ENCODE measurements around the gene XPNPEP2. TPM values are rescaled to one million over a fixed set of nuclear protein-coding genes. Genes with fewer than 3 reads are reported as not detected.

The XPNPEP2 gene
- total RNA-seq, 2 donors from 2014 or later = 0.52 to 5.6 TPM

GRCh38 chrX:129749069-129749468 lies 10.3 kb downstream of the XPNPEP2 start:
- no peak for TF ChIP-seq POLR2A (IDR thresholded peaks at IDR 0.05)
- intact Hi-C loops (cut with DNase I) = no loop called here
- Histone ChIP-seq H3K36me3 (replicated peaks in 1 of 2; ENCODE audit: insufficient read depth in 1 of 2, low read depth in 2 of 2) (no peaks in the 10 kb centered on the region), H3K4me1 (no peaks in the 10 kb centered on the region), H3K27ac (no peak overlapping the region), H3K9me3 (no peaks in the 10 kb centered on the region), H3K27me3 (no peaks in the 10 kb centered on the region), H3K4me3 (no peak overlapping the region)
- no peak for DNase-seq
- WGBS, 2 donors = 59 to 71% methylated on average over 2 of the region's 2 CpGs
- ATAC-seq = no peak

GRCh38 chrX:129750971-129751370 lies 12.2 kb downstream of the XPNPEP2 start:
- Histone ChIP-seq H3K36me3 (replicated peaks in 1 of 2; ENCODE audit: insufficient read depth in 1 of 2, low read depth in 2 of 2) (no peaks in the 10 kb centered on the region), H3K27ac (no peak overlapping the region), H3K27me3 (no peaks in the 10 kb centered on the region), H3K9me3 (no peaks in the 10 kb centered on the region), H3K4me3 (no peak overlapping the region), H3K4me1 (no peaks in the 10 kb centered on the region)
- 69 to 83% methylated on average over 4 to 6 of the region's 8 CpGs for WGBS, 2 donors
- intact Hi-C loops (cut with DNase I) = no loop called here
- TF ChIP-seq CTCF (IDR thresholded peaks at IDR 0.05) (no peak), POLR2A (IDR thresholded peaks at IDR 0.05) (no peak)
- DNase-seq = no peak
- no peak for ATAC-seq

GRCh38 chrX:129754056-129755024 lies 15.6 kb downstream of the XPNPEP2 start:
- Histone ChIP-seq H3K4me3 (no peak overlapping the region), H3K27me3 (no peaks in the 10 kb centered on the region), H3K9me3 (no peaks in the 10 kb centered on the region), H3K27ac (no peak overlapping the region), H3K36me3 (replicated peaks in 1 of 2; ENCODE audit: insufficient read depth in 1 of 2, low read depth in 2 of 2) (no peaks in the 10 kb centered on the region), H3K4me1 (no peaks in the 10 kb centered on the region)
- intact Hi-C loops (cut with DNase I) = no loop called here
- ATAC-seq (no peak), DNase-seq (no peak)
- TF ChIP-seq POLR2A (IDR thresholded peaks at IDR 0.05) = no peak
- TF ChIP-seq CTCF (IDR thresholded peaks at IDR 0.05) = peak in 1 of 7 experiments; percentile 8
- 31 to 52% methylated on average over 3 to 8 of the region's 22 CpGs for WGBS, 2 donors

- TF ChIP-seq CTCF (IDR thresholded peaks at IDR 0.05) (no peak), POLR2A (IDR thresholded peaks at IDR 0.05) (no peak)
- Histone ChIP-seq H3K36me3 (replicated peaks in 1 of 2; ENCODE audit: insufficient read depth in 1 of 2, low read depth in 2 of 2) (no peaks in the 10 kb centered on the region), H3K27me3 (no peaks in the 10 kb centered on the region), H3K27ac (no peak overlapping the region), H3K9me3 (no peaks in the 10 kb centered on the region), H3K4me1 (no peaks in the 10 kb centered on the region), H3K4me3 (no peak overlapping the region)
- 57 to 90% methylated on average over 7 to 12 of the region's 18 CpGs for WGBS, 2 donors
- intact Hi-C loops (cut with DNase I) = no loop called here
- ATAC-seq (no peak), DNase-seq (no peak)
These were observed 17.2 kb downstream of the XPNPEP2 start for GRCh38 chrX:129755779-129756650.

- H3K27me3 ChIP-seq = no peaks in the 10 kb centered on the region
- ATAC-seq = no peak
These were observed 20.8 kb downstream of the XPNPEP2 start for GRCh38 chrX:129759576-129760061.

More at GRCh38 chrX:129759576-129760061, 20.8 kb downstream of the XPNPEP2 start:
- Histone ChIP-seq H3K4me3 (no peak overlapping the region), H3K27ac (peak overlapping the region in 1 of 4 donors; percentile 28), H3K9me3 (no peaks in the 10 kb centered on the region), H3K36me3 (replicated peaks in 1 of 2; ENCODE audit: insufficient read depth in 1 of 2, low read depth in 2 of 2) (no peaks in the 10 kb centered on the region), H3K4me1 (no peaks in the 10 kb centered on the region)
- peak in 2 of 4 donors; percentile 16 to 60 for DNase-seq
- no peak for TF ChIP-seq POLR2A (IDR thresholded peaks at IDR 0.05)
- no peak for TF ChIP-seq CTCF (IDR thresholded peaks at IDR 0.05)
- WGBS, 2 donors = 44 to 47% methylated on average over 9 to 14 of the region's 14 CpGs
- intact Hi-C loops (cut with DNase I) = no loop called here
